ENCODE measurements around the gene TINCR. TPM values are rescaled to one million over a fixed set of nuclear protein-coding genes. Genes with fewer than 3 reads are reported as not detected.
"Not testable (repeated sequence)": the region's sequence is repeated elsewhere in the genome, so short reads cannot be mapped to it uniquely, and the experiment has no call there.

The TINCR gene
- 0.84 TPM for total RNA-seq

GRCh38 chr19:5567360-5567969 lies at the start of gene TINCR:
Gene TINCR (minus strand): TSS chr19:5567953.
- H3K4me1 ChIP-seq (ENCODE audit: insufficient read depth, low read length), result no peaks in the 10 kb centered on the region
- no peak within 1 kb of the TSS for H3K4me3 ChIP-seq (ENCODE audit: low read length)
- peaks cover 20% of the 10 kb centered on the region for H3K27me3 ChIP-seq (ENCODE audit: insufficient read depth, low read length)
- no peaks in the 10 kb centered on the region for H3K9me3 ChIP-seq (ENCODE audit: low read depth, low read length)

- Histone ChIP-seq H3K27me3 (ENCODE audit: insufficient read depth, low read length) (no peaks in the 10 kb centered on the region), H3K4me3 (ENCODE audit: low read length) (no peak overlapping the region), H3K4me1 (ENCODE audit: insufficient read depth, low read length) (peaks cover 30% of the 10 kb centered on the region), H3K9me3 (ENCODE audit: low read depth, low read length) (no peaks in the 10 kb centered on the region)
Measured at GRCh38 chr19:5617080-5617479, 49.3 kb upstream of the TINCR start.

- no peaks in the 10 kb centered on the region for H3K9me3 ChIP-seq (ENCODE audit: low read depth, low read length)
- no peak overlapping the region for H3K4me3 ChIP-seq (ENCODE audit: low read length)
- H3K27me3 ChIP-seq (ENCODE audit: insufficient read depth, low read length), result no peaks in the 10 kb centered on the region
- peaks cover 19% of the 10 kb centered on the region for H3K4me1 ChIP-seq (ENCODE audit: insufficient read depth, low read length)
Measured at GRCh38 chr19:5615756-5616327, 48.1 kb upstream of the TINCR start.

GRCh38 chr19:5612891-5613865 lies 45.4 kb upstream of the TINCR start:
- no peaks in the 10 kb centered on the region for H3K9me3 ChIP-seq (ENCODE audit: low read depth, low read length)
- H3K4me1 ChIP-seq (ENCODE audit: insufficient read depth, low read length), result no peaks in the 10 kb centered on the region
- H3K27me3 ChIP-seq (ENCODE audit: insufficient read depth, low read length), result no peaks in the 10 kb centered on the region
- H3K4me3 ChIP-seq (ENCODE audit: low read length), result no peak overlapping the region

- H3K4me3 ChIP-seq (ENCODE audit: low read length), result no peak overlapping the region
- H3K27me3 ChIP-seq (ENCODE audit: insufficient read depth, low read length), result no peaks in the 10 kb centered on the region
- no peaks in the 10 kb centered on the region for H3K4me1 ChIP-seq (ENCODE audit: insufficient read depth, low read length)
- H3K9me3 ChIP-seq (ENCODE audit: low read depth, low read length), result no peaks in the 10 kb centered on the region
Measured at GRCh38 chr19:5609881-5610448, 42.2 kb upstream of the TINCR start.

GRCh38 chr19:5608766-5609165 lies 41.0 kb upstream of the TINCR start:
- not testable (repeated sequence) for H3K27me3 ChIP-seq (ENCODE audit: insufficient read depth, low read length); H3K4me1 ChIP-seq (ENCODE audit: insufficient read depth, low read length); H3K4me3 ChIP-seq (ENCODE audit: low read length); H3K9me3 ChIP-seq (ENCODE audit: low read depth, low read length)

GRCh38 chr19:5608291-5608690 lies 40.5 kb upstream of the TINCR start:
- H3K27me3 ChIP-seq (ENCODE audit: insufficient read depth, low read length), result no peaks in the 10 kb centered on the region
- H3K4me3 ChIP-seq (ENCODE audit: low read length), result no peak overlapping the region
- H3K9me3 ChIP-seq (ENCODE audit: low read depth, low read length), result no peaks in the 10 kb centered on the region
- no peaks in the 10 kb centered on the region for H3K4me1 ChIP-seq (ENCODE audit: insufficient read depth, low read length)

- Histone ChIP-seq H3K4me3 (ENCODE audit: low read length) (no peak overlapping the region), H3K9me3 (ENCODE audit: low read depth, low read length) (no peaks in the 10 kb centered on the region), H3K4me1 (ENCODE audit: insufficient read depth, low read length) (no peaks in the 10 kb centered on the region), H3K27me3 (ENCODE audit: insufficient read depth, low read length) (no peaks in the 10 kb centered on the region)
Measured at GRCh38 chr19:5607318-5608275, 39.8 kb upstream of the TINCR start.

GRCh38 chr19:5605362-5605761 lies 37.6 kb upstream of the TINCR start:
- H3K9me3 ChIP-seq (ENCODE audit: low read depth, low read length), result no peaks in the 10 kb centered on the region
- H3K4me3 ChIP-seq (ENCODE audit: low read length), result no peak overlapping the region
- H3K4me1 ChIP-seq (ENCODE audit: insufficient read depth, low read length), result no peaks in the 10 kb centered on the region
- no peaks in the 10 kb centered on the region for H3K27me3 ChIP-seq (ENCODE audit: insufficient read depth, low read length)

- no peaks in the 10 kb centered on the region for H3K9me3 ChIP-seq (ENCODE audit: low read depth, low read length)
- no peaks in the 10 kb centered on the region for H3K4me1 ChIP-seq (ENCODE audit: insufficient read depth, low read length)
- no peak overlapping the region for H3K4me3 ChIP-seq (ENCODE audit: low read length)
- H3K27me3 ChIP-seq (ENCODE audit: insufficient read depth, low read length), result no peaks in the 10 kb centered on the region
Measured at GRCh38 chr19:5603626-5604025, 35.9 kb upstream of the TINCR start.

- Histone ChIP-seq H3K4me1 (ENCODE audit: insufficient read depth, low read length) (no peaks in the 10 kb centered on the region), H3K9me3 (ENCODE audit: low read depth, low read length) (no peaks in the 10 kb centered on the region), H3K27me3 (ENCODE audit: insufficient read depth, low read length) (no peaks in the 10 kb centered on the region), H3K4me3 (ENCODE audit: low read length) (no peak overlapping the region)
Measured at GRCh38 chr19:5600797-5601196, 33.0 kb upstream of the TINCR start.

- no peak overlapping the region for H3K4me3 ChIP-seq (ENCODE audit: low read length)
Measured at GRCh38 chr19:5595745-5596144, 28.0 kb upstream of the TINCR start.

GRCh38 chr19:5595129-5595528 lies 27.4 kb upstream of the TINCR start:
- Histone ChIP-seq H3K9me3 (ENCODE audit: low read depth, low read length) (no peaks in the 10 kb centered on the region), H3K27me3 (ENCODE audit: insufficient read depth, low read length) (no peaks in the 10 kb centered on the region), H3K4me1 (ENCODE audit: insufficient read depth, low read length) (no peaks in the 10 kb centered on the region), H3K4me3 (ENCODE audit: low read length) (no peak overlapping the region)

More at GRCh38 chr19:5595745-5596144, 28.0 kb upstream of the TINCR start:
- Histone ChIP-seq H3K4me1 (ENCODE audit: insufficient read depth, low read length) (no peaks in the 10 kb centered on the region), H3K9me3 (ENCODE audit: low read depth, low read length) (no peaks in the 10 kb centered on the region), H3K27me3 (ENCODE audit: insufficient read depth, low read length) (no peaks in the 10 kb centered on the region)

- Histone ChIP-seq H3K4me3 (ENCODE audit: low read length) (no peak overlapping the region), H3K27me3 (ENCODE audit: insufficient read depth, low read length) (no peaks in the 10 kb centered on the region), H3K9me3 (ENCODE audit: low read depth, low read length) (no peaks in the 10 kb centered on the region), H3K4me1 (ENCODE audit: insufficient read depth, low read length) (no peaks in the 10 kb centered on the region)
Measured at GRCh38 chr19:5594521-5594950, 26.8 kb upstream of the TINCR start.
